ENCODE measurements around the gene UBE2L6.
A peak's percentile ranks its signal among the peaks of the same experiment; 100 is the strongest.

The UBE2L6 gene

DNA sequence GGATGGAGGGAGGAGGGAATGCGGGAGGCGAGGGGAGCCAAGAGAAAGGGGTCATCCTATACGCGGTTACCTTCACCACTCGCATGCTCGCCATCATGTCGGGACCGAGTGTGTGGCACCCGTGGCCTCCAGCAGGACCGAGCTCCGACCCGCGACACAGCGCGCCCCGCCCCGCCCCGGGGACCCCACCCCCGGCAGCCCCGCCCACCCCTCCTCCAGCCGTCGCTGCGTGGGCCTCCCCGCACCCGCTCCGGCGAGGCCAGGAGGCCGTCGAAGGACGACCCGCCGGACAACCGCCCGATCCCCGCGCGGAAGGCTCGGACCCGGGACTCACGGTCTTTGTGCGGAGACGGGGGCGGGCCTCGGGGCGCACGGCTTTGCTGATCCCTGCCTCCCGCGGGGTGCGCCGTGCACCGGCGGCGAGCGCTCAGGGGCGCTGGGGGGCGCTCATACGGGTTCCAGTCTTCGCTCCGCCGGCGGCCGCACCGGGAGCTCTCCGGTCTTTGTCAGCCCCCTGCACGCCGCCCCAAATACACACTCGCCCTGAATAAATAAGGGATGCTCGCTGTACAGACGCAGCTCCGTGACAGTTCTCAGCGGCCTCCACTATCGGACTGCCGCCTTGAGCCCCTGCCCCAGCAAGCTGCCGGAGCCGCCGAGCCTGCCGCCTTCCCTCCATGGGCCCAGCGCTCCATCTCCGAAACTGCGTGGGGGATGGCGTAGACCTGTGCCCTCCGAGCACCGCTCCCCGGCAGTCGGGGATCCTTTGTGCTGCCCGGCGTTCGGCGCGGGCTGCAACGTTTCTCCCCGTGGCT is at the start of gene UBE2L6:
Gene UBE2L6 (minus strand): TSS at position 158 of the 815 bp plus-strand sequence. CDS start 61 bp downstream, at position 97.
- no peak for DNase-seq

DNA sequence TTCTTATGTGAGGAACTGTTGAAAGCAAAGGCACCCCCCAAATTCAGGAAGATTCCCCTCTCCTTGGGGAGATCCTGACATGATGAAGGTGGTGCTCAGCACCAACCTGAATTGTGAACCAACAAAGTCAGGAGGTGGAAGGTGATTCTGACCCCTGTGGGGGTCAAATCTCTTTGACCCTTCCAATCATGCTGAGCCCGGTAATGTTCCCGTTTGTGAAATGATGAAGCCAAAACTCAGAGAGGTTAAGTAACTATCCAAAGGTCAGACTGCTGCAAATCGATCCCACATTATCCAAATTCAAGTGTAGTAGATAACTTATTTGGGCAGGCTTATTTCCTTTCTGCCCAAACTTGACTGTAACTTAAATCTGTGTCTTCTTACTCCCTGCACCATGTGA is 49.1 kb upstream of the UBE2L6 start:
- DNase-seq, result no peak

DNA sequence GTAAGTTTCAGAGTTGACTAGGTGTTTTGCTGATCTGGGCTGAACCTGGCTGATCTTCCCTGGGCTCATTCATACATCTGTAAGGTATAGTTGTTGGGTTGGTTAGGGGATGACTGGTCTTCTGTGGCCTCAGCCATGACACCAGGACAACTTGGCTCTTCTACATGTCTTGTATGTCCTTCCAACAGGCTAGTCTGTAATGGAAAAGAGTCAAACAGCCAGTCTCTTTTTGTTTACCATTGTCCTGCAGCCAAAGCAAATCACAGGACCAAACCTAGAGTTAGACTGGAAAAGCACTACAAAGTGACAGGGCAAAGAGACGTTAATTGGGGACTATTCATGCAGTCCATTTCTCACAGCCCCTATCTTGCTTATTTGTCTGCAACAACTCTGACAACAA is 47.8 kb upstream of the UBE2L6 start:
- no peak for DNase-seq

DNA sequence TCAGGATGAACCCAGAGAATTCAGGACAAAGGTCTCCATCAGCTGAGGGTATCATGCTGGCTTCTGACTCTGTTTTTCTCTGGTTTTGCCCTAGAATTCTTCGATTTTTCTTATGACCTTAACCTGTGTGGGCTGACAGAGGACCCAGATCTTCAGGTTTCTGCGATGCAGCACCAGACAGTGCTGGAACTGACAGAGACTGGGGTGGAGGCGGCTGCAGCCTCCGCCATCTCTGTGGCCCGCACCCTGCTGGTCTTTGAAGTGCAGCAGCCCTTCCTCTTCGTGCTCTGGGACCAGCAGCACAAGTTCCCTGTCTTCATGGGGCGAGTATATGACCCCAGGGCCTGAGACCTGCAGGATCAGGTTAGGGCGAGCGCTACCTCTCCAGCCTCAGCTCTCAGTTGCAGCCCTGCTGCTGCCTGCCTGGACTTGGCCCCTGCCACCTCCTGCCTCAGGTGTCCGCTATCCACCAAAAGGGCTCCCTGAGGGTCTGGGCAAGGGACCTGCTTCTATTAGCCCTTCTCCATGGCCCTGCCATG is 46.8 kb upstream of the UBE2L6 start:
- no peak for DNase-seq

DNA sequence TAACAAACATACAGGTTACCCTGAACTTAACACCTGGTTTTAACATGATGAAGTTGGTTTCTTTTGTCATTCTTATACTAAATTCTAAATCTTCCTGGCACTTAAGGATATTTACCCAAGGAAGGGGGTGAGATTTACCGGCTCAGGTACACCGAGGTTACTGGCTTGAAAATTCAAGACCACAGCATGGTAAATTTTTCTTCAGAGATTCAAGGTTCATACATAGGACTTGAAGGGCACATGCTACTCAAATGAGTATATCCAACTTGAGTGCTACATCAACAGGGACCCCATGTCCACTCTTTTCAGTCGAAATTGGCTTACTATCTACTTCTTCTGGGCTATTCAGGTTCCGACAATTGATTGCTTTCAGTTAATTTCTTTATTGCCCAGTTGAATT is 42.7 kb upstream of the UBE2L6 start:
- DNase-seq, result no peak

DNA sequence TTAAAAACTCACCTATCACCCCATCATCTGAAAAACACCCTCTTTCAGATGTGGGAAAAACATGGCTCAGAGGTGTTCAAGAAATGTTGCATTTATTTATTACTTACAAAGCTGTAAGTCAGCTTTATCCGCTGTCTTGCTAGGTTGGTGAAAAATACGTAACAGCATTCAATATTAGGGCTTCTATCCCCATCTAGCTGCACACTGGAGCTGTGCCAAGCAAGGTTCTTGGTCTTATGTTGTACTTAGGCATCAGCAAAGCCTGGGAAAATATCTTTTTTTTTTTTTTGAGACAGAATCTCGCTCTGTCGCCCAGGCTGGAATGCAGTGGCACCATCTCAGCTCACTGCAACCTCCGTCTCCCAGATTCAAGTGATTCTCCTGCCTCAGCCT is 37.6 kb upstream of the UBE2L6 start:
- no peak for DNase-seq

DNA sequence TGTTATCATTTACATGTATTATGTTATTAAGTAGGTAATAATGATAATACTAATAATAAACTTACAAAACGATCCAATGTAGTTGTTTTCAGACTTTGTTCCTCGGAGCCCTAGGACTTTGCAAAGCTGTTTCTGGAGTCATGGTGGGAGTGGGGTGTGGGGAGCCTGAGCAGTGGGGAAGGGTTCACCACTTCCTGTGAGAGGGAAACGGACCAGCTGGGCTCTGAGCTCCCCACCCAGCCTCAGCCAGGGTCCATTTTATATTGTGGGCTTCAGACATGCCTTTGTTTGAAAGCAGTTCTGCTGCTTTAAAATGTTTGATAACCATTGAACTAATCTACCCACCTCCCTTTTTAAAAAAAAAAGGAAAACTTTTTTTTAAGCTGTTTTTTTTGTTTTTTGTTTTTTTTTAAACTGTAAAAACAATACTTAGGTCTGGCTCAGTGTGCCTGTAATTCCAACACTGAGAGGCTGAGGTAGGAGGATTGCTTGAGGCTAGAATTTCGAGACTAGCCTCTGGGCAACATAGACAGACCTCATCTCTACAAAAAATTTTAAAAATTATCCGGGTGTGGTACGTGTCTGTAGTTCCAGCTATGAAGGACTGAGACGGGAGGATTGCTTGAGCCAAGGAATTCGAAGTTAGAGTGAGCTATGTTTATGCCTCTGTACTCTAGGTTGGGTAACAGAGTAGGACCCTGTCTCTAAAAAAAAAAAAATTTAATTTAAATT is 37.0 kb upstream of the UBE2L6 start:
- no peak for DNase-seq

DNA sequence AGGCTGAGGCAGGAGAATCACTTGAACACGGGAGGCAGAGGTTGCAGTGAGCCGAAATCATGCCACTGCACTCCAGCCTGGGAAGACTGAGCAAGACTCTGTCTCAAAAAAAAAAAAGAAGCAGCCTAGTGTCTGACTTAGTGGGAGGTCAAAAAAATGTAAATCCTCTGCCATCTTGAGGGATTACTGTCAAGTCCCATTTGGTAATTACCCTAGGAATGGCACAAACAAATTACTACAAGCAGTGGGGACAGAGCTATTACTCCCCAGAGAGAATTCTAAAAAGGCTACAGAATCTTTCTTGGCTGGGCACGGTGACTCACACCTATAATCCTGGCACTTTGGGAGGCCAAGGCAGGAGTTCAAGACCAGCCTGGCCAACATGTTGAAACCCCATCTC is 33.8 kb upstream of the UBE2L6 start:
- no peak for DNase-seq

DNA sequence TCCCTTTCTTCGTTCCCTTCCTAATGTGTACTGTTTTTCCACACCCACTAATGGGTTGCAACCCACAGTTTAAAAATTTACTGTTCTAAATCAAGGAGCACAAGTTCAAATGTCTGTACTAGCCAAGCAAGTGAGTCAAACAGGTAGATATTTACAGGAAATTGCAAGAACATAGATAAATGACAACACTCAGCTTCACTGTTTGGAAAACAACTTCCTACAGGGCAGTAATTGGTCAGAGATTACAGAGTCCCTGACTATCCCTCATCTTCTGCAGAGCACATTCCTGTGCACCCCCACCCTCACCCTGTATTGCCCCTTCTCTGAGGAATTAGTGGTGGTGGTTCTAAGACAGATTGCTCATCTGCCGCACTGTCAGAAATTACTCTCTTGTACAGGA is 31.9 kb upstream of the UBE2L6 start:
- no peak for DNase-seq

DNA sequence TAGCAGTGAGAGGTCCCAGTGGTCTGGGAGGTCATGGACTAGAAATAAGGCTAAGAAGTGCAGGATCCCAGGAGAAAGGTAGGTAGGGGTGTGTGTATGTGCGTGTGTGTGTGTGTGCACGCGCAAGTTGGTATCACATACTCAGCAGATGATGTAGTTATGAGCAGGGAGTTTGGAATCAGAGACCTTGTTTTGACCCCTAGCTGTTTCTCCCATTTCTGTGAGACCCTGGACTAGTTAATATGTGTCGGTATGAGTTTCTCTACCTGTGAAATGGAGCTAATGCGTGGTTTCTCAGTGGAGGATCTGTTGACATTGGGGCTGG is 31.3 kb upstream of the UBE2L6 start:
- no peak for DNase-seq

DNA sequence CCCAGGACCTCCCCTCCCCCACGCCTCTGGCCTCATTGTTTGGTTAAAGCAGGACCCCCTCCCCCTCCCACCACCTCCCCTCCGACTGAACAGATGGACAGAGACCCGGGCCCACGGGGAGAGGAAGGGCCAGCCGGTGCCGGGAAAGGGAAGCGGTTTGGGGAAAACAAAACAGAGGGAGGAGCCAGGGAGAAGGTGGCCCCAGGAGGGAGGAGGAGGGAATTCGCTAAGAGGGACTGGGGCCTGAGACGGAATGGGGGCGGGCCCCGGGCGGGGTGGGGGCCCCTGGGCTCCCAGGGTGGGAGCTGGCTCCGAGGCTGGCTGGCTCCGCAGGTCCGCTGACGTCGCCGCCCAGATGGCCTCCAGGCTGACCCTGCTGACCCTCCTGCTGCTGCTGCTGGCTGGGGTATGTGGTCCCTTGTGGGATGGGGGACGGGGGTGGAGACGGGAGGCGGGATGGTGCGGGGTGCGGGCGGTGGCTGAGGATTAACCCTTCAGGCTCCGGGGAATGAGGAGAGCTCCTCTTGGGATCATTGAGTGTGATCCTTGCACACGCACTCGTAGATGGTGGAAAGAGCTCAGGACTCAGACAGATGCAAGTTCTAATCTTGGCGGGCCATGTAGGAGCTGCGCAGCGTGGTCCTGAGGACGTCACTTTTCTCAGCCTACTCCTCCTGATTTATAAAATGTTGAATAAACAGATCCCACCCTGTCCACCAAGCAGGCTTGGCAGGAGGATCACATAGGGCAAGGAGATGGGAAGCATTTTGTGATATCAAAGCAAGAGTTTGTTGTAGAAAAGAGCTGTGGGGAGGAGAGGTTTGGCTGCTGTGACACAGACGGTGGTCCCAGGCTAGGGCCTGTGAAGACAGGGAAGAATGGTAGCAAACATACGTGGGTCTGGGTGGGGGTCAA is 30.7 kb upstream of the UBE2L6 start:
- peak; percentile 5 for DNase-seq

DNA sequence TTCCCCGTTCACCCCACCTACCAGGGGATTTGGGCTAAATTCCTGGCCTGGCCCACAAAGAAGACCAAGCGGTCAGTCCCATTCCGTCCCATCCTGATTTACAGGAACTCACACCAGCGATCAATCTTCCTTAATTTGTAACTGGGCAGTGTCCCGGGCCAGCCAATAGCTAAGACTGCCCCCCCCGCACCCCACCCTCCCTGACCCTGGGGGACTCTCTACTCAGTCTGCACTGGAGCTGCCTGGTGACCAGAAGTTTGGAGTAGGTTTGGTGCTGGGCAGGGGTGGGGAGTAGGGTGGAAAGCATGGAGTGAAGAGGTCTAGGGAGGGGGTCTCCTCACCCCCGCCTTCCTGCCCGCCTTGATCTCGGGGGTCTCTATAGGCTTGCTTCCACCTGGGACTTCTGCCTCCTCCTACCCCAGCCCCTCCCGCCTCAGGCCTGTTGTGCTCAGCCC is 30.0 kb upstream of the UBE2L6 start, which contains the start of gene SERPING1:
Gene SERPING1 (plus strand): TSS at position 225 of the 455 bp plus-strand sequence. CDS start 586 bp downstream, outside the sequence.
- no peak for DNase-seq

DNA sequence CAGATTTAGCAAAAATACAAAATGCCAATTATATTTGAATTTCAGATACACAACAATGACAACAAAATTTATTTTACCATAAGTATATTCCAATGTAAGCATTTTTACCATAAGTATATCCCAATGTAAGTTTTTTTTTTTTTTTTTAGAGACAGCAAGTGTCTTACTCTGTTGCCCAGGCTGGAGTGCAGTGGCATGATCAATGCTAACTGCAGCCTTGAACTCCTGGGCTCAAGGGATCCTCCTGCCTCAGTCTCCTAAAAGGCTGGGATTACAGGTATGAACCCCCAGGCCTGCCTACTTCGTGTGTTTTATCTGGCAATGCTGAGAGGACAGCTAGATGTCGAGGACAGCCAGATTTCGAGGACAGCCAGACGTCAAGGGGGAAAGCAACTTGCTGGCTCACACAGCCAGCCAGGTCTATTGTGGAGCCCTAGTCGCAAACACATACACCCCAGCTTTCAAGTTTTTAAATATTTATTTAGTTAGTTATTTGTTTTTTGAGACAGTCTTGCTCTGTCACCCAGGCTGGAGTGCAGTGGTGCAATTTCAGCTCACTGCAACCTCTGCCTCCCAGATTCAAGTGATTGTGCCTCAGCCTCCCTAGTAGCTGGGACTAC is 28.9 kb upstream of the UBE2L6 start:
- no peak for DNase-seq

DNA sequence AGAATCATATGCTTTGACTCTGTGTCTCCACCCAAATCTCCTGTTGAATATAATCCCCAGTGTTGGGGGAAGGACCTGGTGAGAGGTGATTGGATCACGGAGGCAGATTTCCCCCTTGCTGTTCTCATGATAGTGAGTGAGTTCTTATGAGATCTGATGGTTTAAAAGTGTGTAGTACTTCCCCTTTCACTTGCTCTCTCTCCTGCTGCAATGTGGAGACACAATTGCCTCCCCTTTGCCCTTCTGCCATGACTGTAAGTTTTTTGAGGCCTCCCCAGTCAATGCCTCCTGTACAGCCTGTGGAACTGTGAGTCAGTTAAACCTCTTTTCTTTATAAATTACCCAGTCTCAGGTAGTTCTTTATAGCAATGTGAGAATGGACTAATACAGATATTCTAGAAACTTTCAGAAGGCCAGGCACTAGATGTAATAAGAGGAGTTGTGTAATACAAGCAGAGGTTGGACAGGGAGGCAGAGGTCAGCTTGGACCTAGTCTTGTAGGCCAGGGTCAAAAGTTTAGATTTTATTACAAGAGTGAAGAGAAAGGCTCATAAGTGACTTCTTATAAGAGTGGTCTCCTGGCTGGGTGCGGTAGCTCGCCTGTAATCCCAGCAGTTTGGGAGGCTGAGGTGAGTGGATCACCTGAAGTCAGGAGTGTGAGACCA is 20.7 kb upstream of the UBE2L6 start:
- no peak for DNase-seq

DNA sequence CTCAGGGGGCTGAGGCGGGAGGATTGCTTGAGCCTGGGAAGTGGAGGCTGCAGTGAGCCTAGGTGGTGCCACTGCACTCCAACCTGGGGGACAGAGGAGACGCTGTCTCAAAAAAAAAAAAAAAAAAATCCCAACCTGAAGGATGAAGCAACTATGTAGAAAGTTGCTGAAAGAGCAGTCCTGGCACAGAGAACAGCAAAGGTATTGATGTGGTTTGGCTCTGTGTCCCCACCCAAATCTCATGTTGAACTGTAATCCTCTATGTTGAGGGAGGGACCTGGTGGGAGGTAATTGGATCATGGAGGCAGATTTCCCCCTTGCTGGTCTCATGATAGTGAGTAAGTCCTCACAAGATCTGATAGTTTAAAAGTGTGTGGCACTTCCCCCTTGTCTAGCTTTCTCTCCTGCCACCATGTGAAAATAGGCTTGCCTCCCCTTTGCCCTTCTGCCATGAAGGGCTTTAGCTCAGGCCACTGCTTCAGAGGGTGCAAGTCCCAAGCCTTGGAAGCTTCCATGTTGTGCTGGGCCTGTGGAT is 19.3 kb upstream of the UBE2L6 start:
- DNase-seq, result no peak

DNA sequence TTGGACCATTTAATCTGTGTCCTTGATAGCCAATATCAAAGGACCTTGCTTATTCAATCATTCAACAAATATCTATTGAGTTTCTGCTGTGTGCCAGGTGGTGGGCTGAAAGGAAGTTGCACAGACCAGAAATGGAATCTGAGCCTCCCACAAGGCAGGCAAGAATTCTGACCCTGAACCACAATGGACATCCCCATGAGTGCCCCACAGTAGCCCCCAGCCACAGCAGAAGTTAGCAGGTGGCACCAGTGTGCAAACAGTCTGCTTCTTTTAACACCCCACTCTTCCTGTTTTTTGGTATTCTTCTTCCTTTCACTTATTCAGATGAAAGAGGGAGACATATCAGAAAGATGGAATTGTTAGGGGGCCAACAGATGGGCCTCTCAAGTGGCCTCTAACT is 17.8 kb upstream of the UBE2L6 start:
- no peak for DNase-seq

DNA sequence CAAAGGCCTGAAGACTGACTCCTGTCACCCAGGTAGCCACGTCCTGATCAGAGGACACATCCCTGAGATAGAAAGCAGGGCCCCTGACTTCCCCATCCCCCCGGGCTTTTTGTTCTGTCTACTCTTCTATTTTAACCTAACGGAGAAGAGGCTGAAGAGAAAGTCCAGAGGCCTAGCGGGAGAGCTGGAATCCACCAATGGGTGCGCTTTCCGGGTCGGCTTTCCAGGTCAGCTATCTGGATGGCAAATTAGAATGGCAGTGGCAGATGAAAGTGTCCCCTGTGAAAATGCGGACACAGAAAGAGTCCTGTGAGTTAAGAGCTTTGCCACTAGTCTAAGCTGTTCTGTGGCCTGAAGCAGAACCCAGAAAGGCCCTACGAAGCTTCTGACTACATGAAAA is 16.9 kb upstream of the UBE2L6 start:
- no peak for DNase-seq

DNA sequence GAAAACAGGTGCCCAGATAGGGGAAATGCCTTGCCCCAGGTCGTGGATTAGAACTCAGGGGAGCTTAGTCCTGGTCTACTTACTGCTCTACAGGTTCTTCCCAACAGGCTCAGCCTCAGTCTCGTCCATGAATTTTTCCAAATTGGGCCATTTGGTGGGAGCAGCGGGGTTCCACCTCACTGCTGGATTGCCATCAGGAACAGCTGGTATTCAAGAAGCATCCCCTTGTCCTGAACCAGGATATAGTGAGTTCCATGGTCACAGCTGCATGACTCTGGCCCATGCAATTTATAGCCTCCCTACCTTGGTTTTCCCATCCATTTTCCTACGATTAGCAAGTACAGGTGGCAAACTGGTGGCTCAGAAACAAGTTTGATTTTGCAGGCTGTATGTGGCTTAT is 6.6 kb upstream of the UBE2L6 start:
- no peak for DNase-seq

DNA sequence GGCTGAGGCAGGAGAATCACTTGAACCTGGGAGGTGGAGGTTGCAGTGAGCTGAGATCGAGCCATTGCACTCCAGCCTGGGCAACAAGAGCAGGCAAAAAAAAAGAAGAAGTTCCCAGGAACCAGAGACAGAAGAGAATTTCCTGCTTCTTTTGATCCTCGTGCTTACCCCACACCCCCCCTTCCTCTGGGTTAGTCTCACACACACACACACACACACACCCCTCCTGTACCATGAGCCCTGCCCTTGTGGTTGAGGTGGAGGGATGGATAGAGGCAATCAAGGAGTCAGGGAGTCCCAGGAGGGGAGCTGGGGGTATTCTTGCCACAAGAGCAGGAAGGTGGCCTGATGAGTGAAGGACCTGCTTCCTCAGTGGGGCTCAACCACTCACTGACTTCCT is 4.1 kb upstream of the UBE2L6 start:
- no peak for DNase-seq

DNA sequence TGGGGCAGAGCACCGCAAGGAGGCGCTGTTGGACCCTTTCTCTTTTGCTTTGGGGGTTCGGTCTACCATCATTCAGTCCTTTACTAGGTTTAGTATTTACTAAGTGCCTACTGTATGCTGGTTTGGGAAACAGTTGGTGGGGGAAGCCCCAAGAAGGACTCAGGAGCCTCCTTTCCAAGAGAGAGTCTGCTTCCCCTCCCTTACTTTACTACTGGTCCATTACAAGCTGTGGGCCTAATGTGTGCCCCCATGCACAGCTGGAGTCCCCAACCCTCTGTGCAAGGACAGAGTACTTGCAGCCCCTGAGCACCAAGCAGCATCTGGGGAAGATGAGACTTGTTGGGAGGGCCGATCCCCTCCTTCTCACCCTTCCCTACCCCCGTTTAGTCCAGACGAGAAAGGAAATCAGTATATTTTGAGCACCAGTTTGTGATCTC is 876 bp upstream of the UBE2L6 start:
- DNase-seq, result peak; percentile 46

DNA sequence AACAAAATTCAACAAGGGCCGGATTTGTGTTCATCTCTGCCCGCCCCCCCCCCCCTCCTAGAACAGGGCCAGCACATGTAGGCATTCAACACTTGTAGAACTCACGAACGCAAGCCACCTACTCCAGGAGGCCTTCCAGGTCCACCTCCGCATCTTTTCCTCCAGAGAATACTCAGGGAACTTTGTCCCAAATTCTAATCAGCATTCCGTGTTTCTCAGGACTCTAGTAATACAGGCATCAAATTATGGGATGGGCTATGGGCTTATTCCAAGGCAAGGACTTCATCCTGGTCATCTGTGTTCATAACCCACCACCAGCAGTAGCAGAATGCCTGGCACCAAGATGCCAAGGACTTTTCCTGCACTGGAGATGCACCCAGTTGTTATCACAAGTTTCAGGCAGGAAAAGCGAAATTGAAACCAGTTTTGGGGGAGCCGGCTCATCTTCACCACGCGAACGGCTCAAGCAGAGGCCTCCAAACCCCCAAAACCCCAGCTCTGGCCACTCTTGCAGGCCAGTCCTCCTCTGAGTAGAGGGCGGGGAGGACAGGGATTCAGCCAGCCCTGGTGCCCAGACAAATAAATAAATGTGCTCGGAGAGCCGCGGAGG is 462 bp downstream of the UBE2L6 start:
- no peak for DNase-seq
